ENCODE data around the gene C6orf62. TPM values are rescaled to one million over a fixed set of nuclear protein-coding genes. Genes with fewer than 3 reads are reported as not detected.
"Not testable (repeated sequence)": the region's sequence is repeated elsewhere in the genome, so short reads cannot be mapped to it uniquely, and the experiment has no call there.

C6orf62 gene
- polyA plus RNA-seq (2012; ENCODE audit: low read depth, missing spikeins): 51.0 TPM

DNA sequence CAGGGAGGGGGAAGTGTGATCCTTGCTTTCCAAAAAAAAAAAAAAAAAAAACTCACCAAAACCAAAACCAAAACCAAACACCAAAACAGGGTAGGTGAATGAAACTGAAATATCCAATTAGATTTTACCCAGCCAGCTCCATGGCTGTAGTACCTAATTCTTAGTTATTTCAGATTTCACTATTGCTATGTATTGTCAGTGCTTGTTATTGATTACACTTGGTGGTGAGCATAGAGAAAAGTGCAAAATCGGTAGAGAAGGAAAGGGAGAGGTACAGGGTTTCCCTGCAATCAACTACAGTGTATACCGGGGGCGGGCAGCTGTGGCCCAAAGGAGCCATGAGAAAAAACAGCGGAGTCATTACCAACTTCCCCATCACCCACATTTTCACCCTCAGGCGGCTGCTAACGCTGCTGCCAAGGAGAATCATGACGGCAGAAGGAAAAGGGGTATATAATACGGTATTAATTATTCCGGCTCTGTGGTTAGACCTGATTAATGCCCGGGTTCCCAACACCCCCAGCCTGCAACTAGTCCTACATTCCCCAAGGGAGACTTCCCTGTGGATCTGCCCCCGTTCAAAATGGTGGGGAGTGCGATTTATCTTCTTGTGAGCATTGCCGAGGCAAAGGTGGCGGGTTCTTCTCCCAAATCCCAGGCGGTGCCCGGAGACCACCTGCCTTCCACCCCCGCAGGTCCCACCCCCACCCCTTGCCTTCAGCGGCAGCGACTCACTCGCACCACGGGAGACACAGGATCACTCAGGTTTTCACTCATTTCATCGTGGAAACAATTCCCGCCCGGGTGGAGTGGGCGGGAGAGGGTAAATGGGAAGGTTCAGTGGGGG lies at the start of gene C6orf62:
Gene C6orf62, minus strand, starts transcription at position 30 of the 847 bp plus-strand sequence. CDS start 486 bp downstream, outside the sequence.
- TF ChIP-seq POLR2A (IDR thresholded peaks at IDR 0.05; ENCODE audit: low read depth, low read length) (peak; percentile 75), PAX5 (IDR thresholded peaks at IDR 0.05; ENCODE audit: insufficient read depth, low read length, severe bottlenecking) (no peak), SPI1 (IDR thresholded peaks at IDR 0.05; ENCODE audit: low read depth, low read length) (peak; percentile 25; the same call in 1 of the 2 replicates), TAF1 (IDR thresholded peaks at IDR 0.05; ENCODE audit: low read depth, low read length) (peak; percentile 57; the same call in 1 of the 2 replicates), POLR2AphosphoS5 (IDR thresholded peaks at IDR 0.05; ENCODE audit: low read depth, low read length) (peak; percentile 74; the same call in 1 of the 2 replicates), POU2F2 (IDR thresholded peaks at IDR 0.05; ENCODE audit: low read depth, low read length) (peak; percentile 77; the same call in 1 of the 2 replicates)
- FAIRE-seq: no peak
- DNase-seq (ENCODE audit: insufficient read length, low spot score): no peak

DNA sequence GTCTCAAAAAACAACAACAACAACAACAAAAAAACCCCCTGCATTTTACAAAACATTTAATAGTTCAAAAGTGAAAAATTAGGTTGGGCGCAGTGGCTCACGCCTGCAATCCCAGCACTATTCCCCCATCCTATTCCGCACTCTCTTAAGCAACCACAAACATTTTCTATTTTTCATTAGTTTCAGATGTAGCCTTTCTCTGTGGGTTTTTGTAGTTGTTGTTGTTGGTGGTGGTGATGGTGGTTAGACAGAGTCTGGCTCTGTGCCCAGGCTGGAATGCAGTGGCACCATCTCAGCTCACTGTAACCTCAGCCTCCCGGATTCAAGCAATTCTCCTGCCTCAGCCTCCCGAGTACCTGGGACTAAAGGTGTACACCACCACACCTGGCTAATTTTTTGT lies 49.4 kb upstream of the C6orf62 start:
- DNase-seq (ENCODE audit: insufficient read length, low spot score) (no peak), FAIRE-seq (no peak)
- TF ChIP-seq SPI1 (IDR thresholded peaks at IDR 0.05; ENCODE audit: low read depth, low read length): no peak
- no peak for TF ChIP-seq POLR2A (IDR thresholded peaks at IDR 0.05; ENCODE audit: low read depth, low read length)
- no peak for TF ChIP-seq TAF1 (IDR thresholded peaks at IDR 0.05; ENCODE audit: low read depth, low read length)
- no peak for TF ChIP-seq POU2F2 (IDR thresholded peaks at IDR 0.05; ENCODE audit: low read depth, low read length)
- no peak for TF ChIP-seq POLR2AphosphoS5 (IDR thresholded peaks at IDR 0.05; ENCODE audit: low read depth, low read length)
- TF ChIP-seq PAX5 (IDR thresholded peaks at IDR 0.05; ENCODE audit: insufficient read depth, low read length, severe bottlenecking): no peak

DNA sequence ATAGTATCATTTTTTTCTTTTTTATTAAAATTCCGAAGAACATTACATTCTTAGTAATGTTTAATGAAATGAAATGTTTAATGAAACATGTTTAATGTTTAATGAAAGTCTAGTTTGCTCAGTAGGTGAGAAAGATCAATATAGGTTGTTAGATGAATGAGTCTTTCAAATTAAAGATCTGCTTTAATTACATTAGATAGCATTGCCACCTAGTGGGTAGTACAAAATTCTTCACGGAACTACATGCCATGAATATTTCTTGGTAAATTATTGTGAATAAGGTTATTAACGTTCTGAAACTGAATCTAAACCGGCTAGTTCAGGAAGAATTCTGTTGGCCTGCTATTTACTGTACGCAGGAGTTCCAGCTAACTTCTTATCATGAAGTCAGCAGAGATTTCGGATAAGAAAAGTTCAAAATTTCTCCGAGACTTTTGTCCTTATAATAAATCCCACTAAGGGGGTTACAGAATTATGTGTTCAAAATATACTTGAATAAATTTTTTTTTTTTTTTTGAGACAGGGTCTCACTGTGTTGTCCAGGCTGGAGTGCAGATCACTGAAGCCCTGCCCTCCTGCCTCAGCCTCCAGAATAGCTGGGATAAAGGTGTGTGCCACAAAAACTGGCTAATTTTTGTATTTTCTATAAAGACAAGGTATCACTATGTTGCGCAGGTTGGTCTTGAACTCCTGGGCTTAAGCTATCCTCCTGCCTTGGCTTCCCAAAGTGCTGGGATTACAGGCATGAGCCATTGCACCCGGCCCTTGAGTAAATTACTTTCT lies 47.9 kb upstream of the C6orf62 start:
- TF ChIP-seq SPI1 (IDR thresholded peaks at IDR 0.05; ENCODE audit: low read depth, low read length) (no peak), TAF1 (IDR thresholded peaks at IDR 0.05; ENCODE audit: low read depth, low read length) (no peak), POLR2AphosphoS5 (IDR thresholded peaks at IDR 0.05; ENCODE audit: low read depth, low read length) (no peak), PAX5 (IDR thresholded peaks at IDR 0.05; ENCODE audit: insufficient read depth, low read length, severe bottlenecking) (no peak), POLR2A (IDR thresholded peaks at IDR 0.05; ENCODE audit: low read depth, low read length) (no peak), POU2F2 (IDR thresholded peaks at IDR 0.05; ENCODE audit: low read depth, low read length) (no peak)
- no peak for FAIRE-seq
- no peak for DNase-seq (ENCODE audit: insufficient read length, low spot score)

DNA sequence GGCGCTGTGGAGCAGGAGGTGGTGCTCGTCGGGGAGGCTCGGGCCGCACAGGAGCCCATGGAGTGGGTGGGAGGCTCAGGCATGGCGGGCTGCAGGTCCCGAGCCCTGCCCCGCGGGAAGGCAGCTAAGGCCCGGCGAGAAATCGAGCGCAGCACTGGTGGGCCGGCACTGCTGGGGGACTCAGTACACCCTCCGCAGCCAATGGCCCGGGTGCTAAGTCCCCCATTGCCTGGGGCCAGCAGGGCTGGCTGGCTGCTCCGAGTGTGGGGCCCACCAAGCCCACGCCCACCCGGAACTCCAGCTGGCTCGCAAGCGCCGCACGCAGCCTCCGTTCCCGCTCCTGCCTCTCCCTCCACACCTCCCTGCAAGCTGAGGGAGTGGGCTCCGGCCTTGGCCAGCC lies 47.0 kb upstream of the C6orf62 start:
- FAIRE-seq; DNase-seq (ENCODE audit: insufficient read length, low spot score): not testable (repeated sequence)

DNA sequence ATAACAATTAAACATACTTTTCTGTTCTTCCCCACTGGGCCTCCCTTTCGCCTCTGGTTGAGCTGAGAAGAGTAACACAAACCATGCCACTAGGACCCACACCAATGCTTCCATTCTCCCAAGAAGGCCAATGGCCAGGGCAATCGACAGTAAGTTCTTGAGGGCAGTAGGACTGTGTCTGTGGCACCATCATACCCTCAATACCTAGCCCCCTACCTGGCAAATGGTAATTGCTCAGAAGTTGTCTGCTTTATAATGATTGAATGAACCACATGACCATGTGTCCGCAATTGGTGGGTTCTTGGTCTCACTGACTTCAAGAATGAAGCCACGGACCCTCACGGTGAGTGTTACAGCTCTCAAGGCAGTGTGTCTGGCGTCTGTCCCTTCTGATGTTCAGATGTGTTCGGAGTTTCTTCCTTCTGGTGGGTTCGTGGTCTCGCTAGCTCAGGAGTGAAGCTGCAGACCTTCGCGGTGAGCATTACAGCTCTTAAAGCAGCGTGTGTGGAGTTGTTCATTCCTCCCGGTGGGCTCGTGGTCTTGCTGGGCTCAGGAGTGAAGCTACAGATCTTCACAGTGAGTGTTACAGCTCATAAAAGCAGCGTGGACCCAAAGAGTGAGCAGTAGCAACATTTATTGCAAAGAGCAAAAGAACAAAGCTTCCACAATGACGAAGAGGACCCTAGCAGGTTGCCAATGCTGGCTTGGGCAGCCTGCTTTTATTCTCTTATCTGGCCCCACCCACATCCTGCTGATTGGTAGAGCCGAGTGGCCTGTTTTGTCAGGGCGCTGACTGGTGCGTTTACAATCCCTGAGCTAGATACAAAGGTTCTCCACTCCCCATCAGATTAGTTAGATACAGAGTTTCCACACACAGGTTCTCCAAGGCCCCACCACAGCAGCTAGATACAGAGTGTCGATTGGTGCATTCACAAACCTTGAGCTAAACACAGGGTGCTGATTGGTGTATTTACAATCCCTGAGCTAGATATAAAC lies 46.2 kb upstream of the C6orf62 start:
- FAIRE-seq; DNase-seq (ENCODE audit: insufficient read length, low spot score): not testable (repeated sequence)

DNA sequence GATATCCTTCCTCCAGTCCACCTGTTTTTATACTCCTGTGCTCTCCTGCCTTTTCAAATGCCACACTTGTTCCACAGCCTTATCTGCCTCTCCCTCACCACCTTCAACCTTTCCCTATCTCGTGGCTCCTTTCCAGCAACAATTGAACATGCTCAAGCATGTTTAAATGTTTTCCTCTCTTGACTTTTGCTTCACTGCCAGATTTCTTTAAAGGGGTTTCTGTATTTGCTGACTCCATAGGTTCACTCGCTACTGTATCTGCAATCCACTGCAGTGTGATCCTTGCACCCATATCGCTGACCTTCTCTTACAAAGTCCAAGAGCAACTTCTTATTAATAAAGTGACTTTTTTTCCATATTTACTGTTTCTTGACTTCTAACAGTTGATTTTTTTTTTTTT lies 44.6 kb upstream of the C6orf62 start:
- no peak for TF ChIP-seq SPI1 (IDR thresholded peaks at IDR 0.05; ENCODE audit: low read depth, low read length)
- TF ChIP-seq PAX5 (IDR thresholded peaks at IDR 0.05; ENCODE audit: insufficient read depth, low read length, severe bottlenecking): no peak
- TF ChIP-seq POLR2AphosphoS5 (IDR thresholded peaks at IDR 0.05; ENCODE audit: low read depth, low read length): no peak
- TF ChIP-seq TAF1 (IDR thresholded peaks at IDR 0.05; ENCODE audit: low read depth, low read length): no peak
- no peak for TF ChIP-seq POLR2A (IDR thresholded peaks at IDR 0.05; ENCODE audit: low read depth, low read length)
- TF ChIP-seq POU2F2 (IDR thresholded peaks at IDR 0.05; ENCODE audit: low read depth, low read length): no peak
- DNase-seq (ENCODE audit: insufficient read length, low spot score): no peak
- FAIRE-seq: no peak

DNA sequence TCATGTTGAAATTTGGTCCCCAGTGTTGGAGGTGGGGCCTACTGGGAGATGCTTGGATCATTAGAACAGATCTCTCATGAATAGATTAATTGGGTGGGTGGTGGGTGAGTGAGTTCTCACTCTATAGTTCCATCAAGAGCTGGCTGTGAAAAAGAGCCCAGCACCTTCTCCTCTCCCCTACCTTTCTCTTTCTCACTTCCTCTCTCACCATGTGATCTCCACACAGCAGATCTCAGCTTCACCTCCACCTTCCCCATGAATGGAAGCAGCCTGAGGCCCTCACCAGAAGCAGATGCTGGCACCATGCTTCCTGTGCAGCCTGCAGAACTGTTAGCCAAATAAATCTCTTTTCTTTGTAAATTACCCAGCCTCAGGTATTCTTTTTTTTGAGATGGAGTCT lies 42.9 kb upstream of the C6orf62 start:
- FAIRE-seq: no peak
- TF ChIP-seq PAX5 (IDR thresholded peaks at IDR 0.05; ENCODE audit: insufficient read depth, low read length, severe bottlenecking) (no peak), POU2F2 (IDR thresholded peaks at IDR 0.05; ENCODE audit: low read depth, low read length) (no peak), SPI1 (IDR thresholded peaks at IDR 0.05; ENCODE audit: low read depth, low read length) (peak; percentile 81)
- no peak for DNase-seq (ENCODE audit: insufficient read length, low spot score)

DNA sequence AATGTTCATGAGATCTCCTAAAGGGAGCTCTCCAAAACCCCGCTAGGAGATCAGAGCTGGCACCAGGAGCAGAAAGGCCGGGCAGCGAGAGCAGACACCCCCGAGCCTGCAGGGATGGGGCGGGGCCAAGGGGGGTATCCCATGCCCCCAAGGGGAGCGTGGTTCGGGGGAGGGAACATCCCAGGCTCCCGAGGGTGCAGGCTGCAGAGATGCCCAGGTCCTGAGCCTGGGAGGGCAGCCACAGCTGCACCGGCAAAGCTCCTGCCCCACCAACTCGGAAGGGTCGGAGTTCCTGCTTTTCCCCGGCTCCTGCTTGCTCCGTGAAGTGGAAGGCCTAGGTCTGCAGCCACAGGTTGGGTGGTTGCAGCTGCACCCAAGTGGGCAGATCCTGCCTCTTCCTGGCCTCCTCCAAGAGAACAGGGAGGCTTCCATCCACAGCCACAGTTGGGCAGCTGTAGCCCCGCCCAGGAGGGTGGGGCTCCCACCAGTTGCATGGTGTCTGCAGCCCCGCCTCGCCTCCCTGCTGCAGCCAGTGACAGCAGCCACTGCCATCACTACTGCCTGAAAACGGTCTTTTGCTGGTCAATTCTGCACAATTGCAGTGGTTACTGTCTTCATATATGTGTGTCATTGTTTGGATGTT lies 42.4 kb upstream of the C6orf62 start:
- DNase-seq (ENCODE audit: insufficient read length, low spot score) (no peak), FAIRE-seq (no peak)
- TF ChIP-seq POLR2AphosphoS5 (IDR thresholded peaks at IDR 0.05; ENCODE audit: low read depth, low read length): no peak
- no peak for TF ChIP-seq POLR2A (IDR thresholded peaks at IDR 0.05; ENCODE audit: low read depth, low read length)
- TF ChIP-seq TAF1 (IDR thresholded peaks at IDR 0.05; ENCODE audit: low read depth, low read length): no peak
- TF ChIP-seq SPI1 (IDR thresholded peaks at IDR 0.05; ENCODE audit: low read depth, low read length): no peak
- TF ChIP-seq PAX5 (IDR thresholded peaks at IDR 0.05; ENCODE audit: insufficient read depth, low read length, severe bottlenecking): no peak
- TF ChIP-seq POU2F2 (IDR thresholded peaks at IDR 0.05; ENCODE audit: low read depth, low read length): no peak

DNA sequence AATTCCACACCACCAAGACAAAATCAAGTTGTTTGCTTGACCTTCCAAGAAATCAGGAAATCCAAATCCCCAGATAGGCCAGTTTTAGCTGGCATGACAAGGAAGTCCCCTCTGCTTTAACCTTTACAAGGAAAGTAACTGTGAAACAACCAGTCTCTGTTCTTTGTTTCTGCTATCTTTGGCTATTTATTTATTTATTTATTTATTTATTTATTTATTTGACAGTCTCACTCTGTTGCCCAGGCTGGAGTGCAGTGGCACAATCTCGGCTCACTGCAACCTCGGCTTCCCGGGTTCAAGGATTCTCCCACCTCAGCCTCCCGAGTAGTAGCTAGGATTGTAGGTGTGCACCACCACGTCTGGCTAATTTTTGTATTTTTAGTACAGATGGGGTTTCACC lies 41.3 kb upstream of the C6orf62 start:
- DNase-seq (ENCODE audit: insufficient read length, low spot score) (no peak), FAIRE-seq (no peak)
- no peak for TF ChIP-seq SPI1 (IDR thresholded peaks at IDR 0.05; ENCODE audit: low read depth, low read length)
- no peak for TF ChIP-seq POLR2AphosphoS5 (IDR thresholded peaks at IDR 0.05; ENCODE audit: low read depth, low read length)
- no peak for TF ChIP-seq POLR2A (IDR thresholded peaks at IDR 0.05; ENCODE audit: low read depth, low read length)
- TF ChIP-seq TAF1 (IDR thresholded peaks at IDR 0.05; ENCODE audit: low read depth, low read length): no peak
- TF ChIP-seq POU2F2 (IDR thresholded peaks at IDR 0.05; ENCODE audit: low read depth, low read length): no peak
- TF ChIP-seq PAX5 (IDR thresholded peaks at IDR 0.05; ENCODE audit: insufficient read depth, low read length, severe bottlenecking): no peak

Data from GM12891 (cell line).